ENCODE results near the gene SIL1.

DNA sequence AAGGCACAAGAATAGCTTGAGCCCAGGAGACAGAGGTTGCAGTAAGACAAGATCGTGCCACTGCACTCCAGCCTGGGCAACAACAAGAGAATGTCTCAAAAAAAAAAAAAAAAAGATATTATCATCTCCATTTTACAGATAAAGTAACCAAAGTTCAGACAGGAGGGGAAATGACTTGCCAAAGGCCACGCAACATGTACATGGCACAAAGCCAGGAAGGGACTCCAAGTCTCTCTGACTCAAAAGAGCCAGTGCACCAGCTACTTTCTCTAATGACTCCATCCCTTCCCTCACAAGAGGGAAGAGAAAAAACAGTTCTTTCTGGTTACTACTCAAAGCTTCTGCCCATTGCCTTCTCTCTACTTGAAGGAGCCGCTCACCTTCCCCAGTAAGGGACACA, 34.1 kb downstream of the SIL1 start:
- TF ChIP-seq POLR2A (IDR thresholded peaks at IDR 0.05; ENCODE audit: low read depth, low read length): no peak
- no peak for TF ChIP-seq POLR2AphosphoS5 (IDR thresholded peaks at IDR 0.05; ENCODE audit: low read depth, low read length)
